ENCODE measurements around the gene KLRK1. TPM values are rescaled to one million over a fixed set of nuclear protein-coding genes. Genes with fewer than 3 reads are reported as not detected.
A peak's percentile ranks its signal among the peaks of the same experiment; 100 is the strongest.

Gene KLRK1
- total RNA-seq, 3 donors from 2014 or later = 2.6 to 7.0 (median 3.8) TPM

GRCh38 chr12:10364815-10365622 lies 24.8 kb downstream of the KLRK1 start:
- Histone ChIP-seq H3K4me3 (peak overlapping the region; percentile 60 to 88 (median 68)), H3K27ac (peak overlapping the region; percentile 97), H3K4me1 (peaks cover 0 to 6% of the 10 kb centered on the region in 2 donors), H3K36me3 (no peaks in the 10 kb centered on the region), H3K27me3 (no peaks in the 10 kb centered on the region), H3K9me3 (no peaks in the 10 kb centered on the region)
- intact Hi-C loops (cut with DNase I; ENCODE audit: low total_unique reads) = no loop called here
- peak; percentile 0 to 11 (median 3) for TF ChIP-seq POLR2AphosphoS5 (IDR thresholded peaks at IDR 0.05)
- no peak for TF ChIP-seq POLR2A (IDR thresholded peaks at IDR 0.05)
- TF ChIP-seq CTCF (IDR thresholded peaks at IDR 0.05) = no peak
- DNase-seq (ENCODE audit: low spot score in 2 of 2) = peak in 1 of 2 donors; percentile 60

DNA sequence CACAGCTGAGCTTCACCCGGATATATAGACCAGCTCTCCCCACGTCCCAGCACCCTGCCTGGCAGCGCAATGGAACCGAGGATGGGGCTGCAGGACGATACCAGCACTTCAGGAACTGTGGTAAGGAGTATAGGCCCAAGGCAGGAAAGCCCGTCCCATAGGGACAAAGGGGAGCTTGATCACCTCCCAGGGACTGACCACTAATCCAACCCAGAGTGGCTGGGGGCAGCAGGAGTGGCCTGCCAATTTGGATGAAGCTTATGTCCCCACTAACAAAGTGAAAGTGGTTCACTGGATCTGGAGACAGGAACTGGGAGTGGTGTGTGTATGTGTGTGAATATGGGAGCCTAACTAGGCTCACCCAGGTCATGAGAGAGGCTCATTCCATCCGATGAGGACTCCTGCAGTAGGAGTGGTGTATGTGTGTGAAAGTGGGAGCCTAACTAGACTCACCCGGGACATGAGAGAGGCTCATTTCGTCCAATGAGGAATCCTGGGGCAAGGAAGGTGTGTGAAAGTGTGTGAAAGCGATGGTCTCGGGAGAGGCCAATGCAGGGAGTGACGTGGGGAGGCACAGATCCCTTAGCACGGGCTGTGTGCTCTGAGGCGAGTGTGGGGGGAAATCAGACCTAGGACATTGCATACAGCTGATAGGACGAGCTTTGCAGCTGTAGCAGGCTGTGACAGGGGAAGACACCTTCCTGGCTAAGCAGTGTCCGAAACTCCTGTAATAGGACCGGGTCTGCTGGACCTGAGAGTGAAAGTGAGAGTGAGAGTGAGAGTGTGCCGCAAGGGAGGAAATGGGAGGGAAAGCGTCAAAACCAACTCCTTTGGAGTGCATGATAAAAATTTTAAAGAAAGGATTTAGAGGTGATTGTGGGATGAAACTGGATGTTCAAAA lies 25.7 kb downstream of the KLRK1 start:
- DNase-seq (ENCODE audit: low spot score in 2 of 2) = no peak
- peak overlapping the region; percentile 97 for H3K27ac ChIP-seq
- TF ChIP-seq CTCF (IDR thresholded peaks at IDR 0.05) (no peak), POLR2AphosphoS5 (IDR thresholded peaks at IDR 0.05) (peak in 2 of 3 donors; percentile 8 to 18)
- intact Hi-C loops (cut with DNase I; ENCODE audit: low total_unique reads) = no loop called here
- H3K27me3 ChIP-seq = no peaks in the 10 kb centered on the region
- no peaks in the 10 kb centered on the region for H3K9me3 ChIP-seq
- H3K36me3 ChIP-seq = no peaks in the 10 kb centered on the region
- peak overlapping the region; percentile 60 to 88 (median 68) for H3K4me3 ChIP-seq
- H3K4me1 ChIP-seq = peaks cover 0 to 6% of the 10 kb centered on the region in 2 donors

DNA sequence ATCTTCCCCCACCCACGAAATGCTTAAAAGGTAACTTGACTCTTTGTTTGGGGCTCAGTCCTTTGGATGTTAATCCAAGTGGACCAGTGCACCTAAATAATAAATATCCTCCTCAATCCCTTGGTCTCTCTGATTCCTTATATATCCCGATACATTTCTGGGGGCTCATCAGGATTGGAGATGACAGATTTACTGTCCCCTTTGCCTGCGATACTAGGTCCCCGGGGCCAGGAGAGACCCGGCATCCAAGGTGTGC lies 26.3 kb downstream of the KLRK1 start:
- TF ChIP-seq CTCF (IDR thresholded peaks at IDR 0.05) (no peak), POLR2AphosphoS5 (IDR thresholded peaks at IDR 0.05) (no peak), POLR2A (IDR thresholded peaks at IDR 0.05) (no peak)
- no peak for DNase-seq (ENCODE audit: low spot score in 2 of 2)
- Histone ChIP-seq H3K36me3 (no peaks in the 10 kb centered on the region), H3K9me3 (no peaks in the 10 kb centered on the region), H3K4me1 (peaks cover 0 to 6% of the 10 kb centered on the region in 2 donors), H3K27ac (peak overlapping the region; percentile 97), H3K4me3 (peak overlapping the region; percentile 60 to 88 (median 68)), H3K27me3 (no peaks in the 10 kb centered on the region)
- intact Hi-C loops (cut with DNase I; ENCODE audit: low total_unique reads) = no loop called here

- peak overlapping the region in 2 of 3 donors; percentile 68 to 88 for H3K4me3 ChIP-seq
- H3K36me3 ChIP-seq = no peaks in the 10 kb centered on the region
- H3K4me1 ChIP-seq = peaks cover 0 to 6% of the 10 kb centered on the region in 2 donors
- H3K9me3 ChIP-seq = no peaks in the 10 kb centered on the region
- no peaks in the 10 kb centered on the region for H3K27me3 ChIP-seq
- DNase-seq (ENCODE audit: low spot score in 2 of 2) = no peak
- peak overlapping the region; percentile 97 for H3K27ac ChIP-seq
- intact Hi-C loops (cut with DNase I; ENCODE audit: low total_unique reads) = no loop called here
- TF ChIP-seq CTCF (IDR thresholded peaks at IDR 0.05) = no peak
- TF ChIP-seq POLR2AphosphoS5 (IDR thresholded peaks at IDR 0.05) = no peak
- TF ChIP-seq POLR2A (IDR thresholded peaks at IDR 0.05) = no peak
Measured at GRCh38 chr12:10362828-10363657, 26.8 kb downstream of the KLRK1 start.

Data from breast epithelium (tissue), 4 donors.